GM19324 (cell line): ENCODE data around the gene ATAT1.

ENCODE experiments used
- ATAC-seq: cut with Tn5 transposase; IDR thresholded peaks from one replicate; pipeline ENCODE4 v1.9.1; 2021; ENCODE audit warnings: mild to moderate bottlenecking, moderate library complexity; ENCODE audit not compliant: unreplicated experiment, low FRiP score

Gene ATAT1

DNA sequence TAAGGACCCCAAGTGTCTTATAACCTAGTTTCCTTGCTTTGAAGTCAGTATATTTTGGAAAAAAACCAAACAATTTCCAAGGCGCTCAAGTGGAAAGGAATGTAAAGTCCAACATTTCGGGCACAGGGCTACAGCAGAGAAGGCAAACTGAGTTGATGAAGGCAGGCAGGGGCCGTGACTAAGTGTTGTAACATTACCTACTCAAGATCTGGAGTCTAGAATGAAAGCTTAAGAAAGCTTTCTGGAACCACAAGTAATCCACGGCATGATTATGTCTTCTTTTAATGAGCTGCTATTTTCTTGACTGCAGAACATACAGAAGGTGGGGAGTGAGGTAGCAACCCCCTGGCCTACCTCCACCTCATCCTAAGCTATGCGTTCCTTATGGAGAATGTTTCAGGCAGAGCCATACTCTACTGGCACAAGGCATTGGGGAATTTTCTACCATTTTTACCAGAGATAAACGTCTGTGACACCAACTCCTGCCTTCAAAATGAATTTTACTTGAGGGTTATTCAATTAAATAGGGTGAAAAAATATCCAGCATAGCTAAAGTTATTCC is 13.9 kb upstream of the ATAT1 start:
- no peak for ATAC-seq

DNA sequence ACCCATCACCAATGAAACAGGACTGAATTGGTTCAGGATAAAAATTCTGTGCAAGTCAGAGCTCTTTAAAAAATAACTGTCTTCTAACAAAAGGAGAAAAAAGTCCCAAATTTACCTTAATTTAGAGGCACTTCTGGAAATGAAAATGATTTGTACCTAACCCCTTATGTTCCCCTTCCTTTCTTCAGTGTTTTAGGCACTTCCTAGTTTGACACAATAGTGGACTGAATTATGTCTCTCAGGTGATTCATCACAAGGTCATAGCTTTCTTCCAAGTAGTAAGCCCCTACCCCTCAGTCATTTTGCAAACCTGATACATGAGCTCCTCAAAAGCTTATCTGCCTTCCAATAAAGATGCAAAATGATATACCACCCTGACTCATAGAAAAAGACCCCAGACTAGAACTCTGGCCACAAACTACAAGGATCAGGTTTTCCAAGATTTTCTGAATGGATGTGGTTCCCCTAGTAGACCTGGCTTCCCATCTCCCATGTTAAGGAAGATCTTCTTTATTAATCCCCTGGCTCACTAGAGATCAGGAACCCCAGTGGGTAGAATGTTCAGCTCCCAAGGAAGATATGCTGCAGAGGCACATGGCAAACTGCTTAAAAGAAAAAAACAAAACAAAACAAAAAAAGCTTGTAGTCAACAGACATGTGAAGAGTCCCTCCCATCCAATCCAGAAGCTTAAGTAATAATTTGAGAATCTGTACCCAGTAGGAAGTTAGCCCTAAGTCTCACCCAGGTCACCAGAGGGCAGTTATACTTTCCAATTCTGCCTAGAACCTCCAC is 13.2 kb upstream of the ATAT1 start:
- no peak for ATAC-seq

DNA sequence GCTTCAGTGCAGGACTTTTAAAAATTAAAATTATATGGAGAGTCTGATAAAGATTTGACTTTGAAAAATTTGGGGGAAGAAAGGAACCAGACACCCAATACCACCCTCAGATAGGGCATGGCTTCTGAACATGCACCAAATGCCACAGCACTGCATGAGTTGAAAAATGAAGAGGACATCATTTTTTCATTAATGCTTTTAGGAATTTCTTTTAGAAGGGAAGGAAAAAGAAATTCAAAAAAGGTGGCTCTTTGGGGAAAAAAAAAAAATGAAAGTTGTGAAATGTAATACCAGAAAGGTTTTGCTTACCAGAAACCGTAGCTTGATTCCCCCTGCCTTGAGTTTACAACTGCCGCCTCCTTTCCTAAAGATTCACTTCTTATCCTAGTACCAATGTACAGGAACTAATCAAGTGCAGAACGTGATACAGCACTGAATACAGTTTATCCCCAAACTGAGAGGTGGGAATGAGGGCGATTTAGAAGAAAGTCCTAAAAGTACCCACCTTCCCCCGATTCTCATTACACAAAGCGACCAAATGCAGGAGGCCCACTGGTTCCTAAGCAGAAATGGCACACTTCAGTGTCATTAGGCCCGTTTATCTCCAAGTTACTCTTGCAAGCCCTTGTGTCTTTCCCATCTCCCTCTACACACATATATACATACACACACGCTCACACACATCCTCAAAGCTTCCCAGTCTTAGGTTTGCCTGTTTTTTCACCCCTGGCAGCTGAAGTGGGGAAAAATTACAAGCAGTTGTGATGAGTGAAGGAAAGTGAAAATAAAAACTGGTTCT is 12.4 kb upstream of the ATAT1 start:
- ATAC-seq: no peak

DNA sequence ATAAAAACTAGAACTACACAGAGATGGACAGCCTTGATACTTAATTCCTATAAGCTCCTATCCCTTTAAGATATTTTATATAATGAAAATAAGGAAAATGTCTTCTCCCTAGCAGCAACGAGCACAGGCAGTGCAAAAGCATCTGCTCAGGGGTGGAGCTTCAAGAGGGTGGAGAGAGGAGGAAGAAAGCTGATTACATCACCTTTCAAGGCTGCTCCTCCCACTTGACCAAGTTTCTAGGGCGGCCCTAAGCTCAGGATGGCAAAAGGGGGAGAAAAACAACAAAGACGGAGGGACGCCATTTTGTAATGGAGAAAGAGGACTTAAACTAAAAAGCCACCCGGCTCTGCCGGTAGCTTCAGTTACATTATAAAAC is 11.8 kb upstream of the ATAT1 start:
- peak; percentile 24 for ATAC-seq

DNA sequence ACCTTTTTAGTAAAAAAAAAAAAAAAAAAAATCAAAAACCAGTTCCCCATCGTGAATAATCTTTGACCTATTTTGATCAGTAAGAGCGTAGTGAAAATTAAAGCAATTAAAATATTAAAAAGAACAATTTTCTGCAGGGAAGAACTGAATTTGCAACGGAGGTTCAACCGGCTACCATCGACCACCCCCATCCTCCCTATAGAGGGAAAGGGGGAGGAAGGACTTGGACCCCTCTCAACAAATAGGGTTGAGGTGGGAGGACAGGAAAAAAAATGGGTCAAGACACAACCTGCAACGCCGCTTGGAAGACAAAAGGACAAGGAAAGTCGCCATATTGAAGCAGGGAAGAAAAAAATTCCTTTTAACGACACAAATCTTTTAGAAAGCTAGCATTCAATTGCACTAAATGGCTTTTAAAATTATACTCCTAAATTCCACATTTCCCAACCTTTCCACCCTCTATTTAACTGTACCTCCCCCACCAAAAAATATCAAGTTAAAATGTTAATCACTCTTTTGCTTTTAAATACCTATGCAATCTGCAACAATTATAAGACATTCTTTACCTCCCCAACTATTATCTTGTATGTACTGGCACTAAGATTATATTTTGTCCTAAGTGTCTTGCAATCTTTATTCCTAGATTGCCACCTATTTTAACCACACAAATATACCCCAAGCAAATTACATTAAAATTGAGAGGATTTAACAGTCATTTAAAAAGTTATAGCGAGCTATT is 11.3 kb upstream of the ATAT1 start:
- no peak for ATAC-seq

DNA sequence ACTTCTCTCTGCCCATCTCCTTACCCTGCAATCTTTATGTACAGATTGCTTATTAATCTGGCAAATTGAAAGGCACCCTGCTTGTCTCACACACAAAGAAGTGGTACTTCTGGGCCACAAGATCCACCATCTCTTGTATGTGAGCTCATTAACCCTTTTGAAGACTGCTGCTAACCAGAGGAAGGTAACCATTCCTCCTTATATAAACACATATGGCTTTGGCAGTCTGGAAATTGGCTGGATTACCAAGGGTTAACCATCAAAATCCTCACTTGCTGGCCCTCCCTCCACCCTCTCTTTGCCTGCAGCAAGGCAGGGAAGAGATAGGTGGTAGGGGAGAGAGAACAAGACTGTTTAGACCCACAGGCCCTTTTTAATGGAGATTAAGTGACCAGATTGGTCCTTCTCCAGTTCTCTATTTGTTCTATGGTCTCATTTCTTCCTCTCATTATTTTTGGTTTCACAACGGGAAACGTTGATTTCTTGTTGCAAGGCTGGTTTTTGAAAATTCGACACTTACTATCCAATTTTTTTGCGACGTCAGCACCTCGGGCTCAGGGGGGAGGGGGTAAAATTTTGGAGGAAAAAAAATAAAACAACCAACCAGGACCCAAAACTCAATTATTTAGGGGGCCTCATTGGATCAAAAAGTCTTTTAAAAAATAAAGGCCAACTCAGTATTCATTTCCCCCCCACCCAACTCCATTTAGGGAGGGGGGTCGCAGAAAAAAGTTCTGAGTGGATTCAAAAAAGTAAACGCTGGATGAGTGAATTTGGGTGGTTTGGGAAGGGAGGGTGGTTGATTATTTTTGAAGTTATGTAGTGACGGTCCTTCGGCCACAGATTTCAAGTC is 10.5 kb upstream of the ATAT1 start:
- ATAC-seq: no peak

DNA sequence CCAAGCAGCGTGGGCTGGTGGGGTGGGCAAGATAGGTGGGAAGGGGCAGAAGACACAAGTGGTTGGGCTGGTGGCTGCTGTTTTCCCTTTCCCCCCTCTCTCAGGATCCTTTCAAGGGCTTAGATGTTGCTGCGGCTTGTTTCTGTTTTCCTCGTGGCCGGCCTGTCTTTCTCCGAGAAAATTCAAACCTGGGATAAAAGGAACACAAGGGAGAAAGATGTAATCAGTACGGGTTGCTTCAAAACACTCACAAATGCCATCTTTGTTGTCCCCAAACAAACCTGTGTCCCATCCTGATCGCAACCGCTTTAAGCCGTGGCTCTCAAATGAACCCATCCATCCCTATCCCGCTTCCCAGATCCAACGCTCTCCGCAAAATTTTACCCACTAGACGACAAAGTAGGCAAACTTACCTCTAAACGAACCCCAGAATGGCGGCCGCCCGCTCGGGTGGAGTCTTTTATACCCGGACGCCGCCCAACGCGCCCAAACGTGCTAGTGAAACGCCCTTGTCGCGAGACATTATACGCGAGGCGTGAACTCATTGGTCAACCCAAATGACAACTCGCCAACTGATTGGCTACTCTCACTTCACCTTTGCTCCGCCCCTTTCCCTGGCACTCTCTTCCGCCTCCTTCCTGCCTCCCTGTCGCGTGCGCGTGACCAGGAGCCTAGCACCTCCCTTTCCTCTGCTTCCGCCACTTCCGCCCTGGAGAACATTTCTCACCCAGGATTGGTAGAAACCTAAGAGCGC is 9.7 kb upstream of the ATAT1 start, which contains the start of gene PPP1R10:
TSS of gene PPP1R10 (minus strand) at position 433 of the 754 bp plus-strand sequence. CDS start 7,299 bp downstream, outside the sequence.
- ATAC-seq: peak; percentile 91

DNA sequence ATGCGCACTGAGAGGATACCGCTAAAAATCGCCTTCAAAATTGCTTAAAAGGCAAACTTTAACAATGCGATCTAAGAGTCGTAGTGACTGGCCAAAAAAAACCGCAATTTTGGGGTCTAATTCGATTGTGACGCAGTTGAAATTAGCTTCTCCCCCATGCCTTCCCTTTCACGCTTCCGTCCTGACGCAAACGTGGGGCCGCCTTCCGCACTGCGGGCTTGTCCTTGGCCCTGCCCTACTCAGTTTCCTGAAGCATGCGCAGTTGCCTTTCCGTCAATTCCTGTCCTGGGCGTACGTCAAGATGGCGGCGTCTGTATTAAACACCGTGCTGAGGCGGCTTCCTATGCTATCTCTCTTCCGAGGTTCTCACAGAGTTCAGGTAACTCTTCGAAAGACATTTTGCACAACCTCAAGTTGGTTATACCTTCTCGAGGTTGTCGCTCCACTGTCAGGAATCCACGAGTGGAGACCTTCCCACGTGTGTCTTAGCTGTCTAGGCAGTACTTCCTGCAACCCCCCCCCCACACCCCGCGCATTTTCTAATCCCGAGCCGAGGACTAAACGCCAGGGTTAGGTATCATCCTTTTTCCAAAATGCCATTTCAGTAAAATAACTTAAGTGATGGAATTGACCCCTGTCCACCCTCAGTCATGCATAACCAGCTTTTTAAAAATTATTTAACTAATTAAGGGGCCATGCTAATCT is 9.0 kb upstream of the ATAT1 start, which contains the start of gene MRPS18B:
TSS of gene MRPS18B (plus strand) at position 276 of the 705 bp plus-strand sequence. CDS start at position 302, 26 bp downstream.
- ATAC-seq: peak; percentile 83

DNA sequence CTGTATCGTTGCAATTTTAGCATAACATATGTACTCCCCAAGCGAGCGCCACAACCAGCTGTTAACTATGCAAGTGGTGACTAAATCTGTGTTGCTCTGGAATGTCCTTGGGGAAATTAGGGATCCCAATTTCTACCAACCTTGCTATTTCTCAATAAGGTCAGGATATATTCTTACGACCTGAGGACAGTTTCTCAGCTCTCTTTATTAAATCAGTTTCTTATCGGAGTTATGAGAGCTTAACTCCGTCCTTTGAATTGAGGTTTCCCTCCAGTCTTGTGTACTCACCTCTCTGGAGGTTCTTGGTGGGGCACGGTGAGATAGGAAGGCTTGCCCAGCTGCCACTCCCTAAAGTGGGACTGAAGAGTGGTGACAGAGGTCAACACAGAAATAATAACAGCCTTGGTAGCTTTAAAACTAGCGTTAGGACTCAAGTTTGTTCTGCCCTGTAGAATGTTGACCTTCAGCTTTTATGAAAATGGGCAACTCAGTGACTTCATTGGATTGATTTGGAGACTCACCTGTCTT is 8.3 kb upstream of the ATAT1 start:
- ATAC-seq: no peak

DNA sequence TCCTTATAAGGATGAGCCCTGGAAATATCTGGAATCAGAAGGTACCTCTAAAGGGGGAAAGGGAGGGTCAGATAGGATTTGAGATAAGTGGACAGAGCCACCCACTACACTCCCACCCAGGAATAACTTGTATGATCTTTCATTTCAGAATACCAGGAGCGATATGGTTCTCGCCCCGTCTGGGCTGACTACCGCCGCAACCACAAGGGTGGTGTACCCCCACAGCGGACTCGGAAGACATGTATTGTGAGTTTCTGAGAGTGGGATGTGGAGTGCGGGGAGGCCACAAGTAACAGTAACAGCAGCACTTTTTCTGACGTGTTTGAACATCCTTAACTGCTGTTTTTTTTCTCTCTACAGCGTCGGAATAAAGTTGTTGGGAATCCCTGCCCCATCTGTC is 7.1 kb upstream of the ATAT1 start:
- no peak for ATAC-seq

DNA sequence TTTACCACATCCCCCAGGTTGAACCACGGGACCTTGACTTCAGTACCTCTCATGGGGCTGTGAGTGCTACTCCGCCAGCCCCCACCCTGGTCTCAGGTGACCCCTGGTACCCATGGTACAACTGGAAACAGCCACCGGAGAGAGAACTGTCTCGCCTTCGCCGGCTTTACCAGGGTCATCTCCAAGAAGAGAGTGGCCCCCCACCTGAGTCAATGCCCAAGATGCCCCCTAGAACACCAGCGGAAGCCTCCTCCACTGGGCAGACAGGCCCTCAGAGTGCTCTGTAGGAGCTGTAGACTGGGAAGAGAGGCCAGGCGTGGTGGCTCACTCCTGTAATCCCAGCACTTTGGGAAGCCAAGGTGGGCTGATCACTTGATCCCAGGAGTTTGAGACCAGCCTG is 1.2 kb upstream of the ATAT1 start:
- ATAC-seq: no peak

DNA sequence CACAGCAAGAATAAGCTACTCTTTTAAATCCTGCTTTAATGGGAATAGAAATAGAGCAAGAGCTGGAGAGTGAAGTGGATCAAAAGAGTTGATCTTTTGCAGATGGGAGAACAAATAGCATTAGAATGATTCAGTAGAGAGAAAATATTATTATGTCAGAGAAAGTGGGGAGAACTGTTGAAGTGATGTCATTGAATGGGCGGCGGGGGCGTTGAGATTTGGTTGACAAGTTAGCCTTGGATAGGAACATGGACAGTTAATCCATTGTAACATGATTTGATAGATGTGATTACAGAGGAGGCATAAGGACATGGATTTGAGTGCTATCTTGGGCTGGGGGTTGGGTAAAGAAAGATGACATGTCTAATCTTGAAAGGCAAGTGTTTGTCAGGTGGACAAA is 9.2 kb downstream of the ATAT1 start:
- ATAC-seq: no peak

DNA sequence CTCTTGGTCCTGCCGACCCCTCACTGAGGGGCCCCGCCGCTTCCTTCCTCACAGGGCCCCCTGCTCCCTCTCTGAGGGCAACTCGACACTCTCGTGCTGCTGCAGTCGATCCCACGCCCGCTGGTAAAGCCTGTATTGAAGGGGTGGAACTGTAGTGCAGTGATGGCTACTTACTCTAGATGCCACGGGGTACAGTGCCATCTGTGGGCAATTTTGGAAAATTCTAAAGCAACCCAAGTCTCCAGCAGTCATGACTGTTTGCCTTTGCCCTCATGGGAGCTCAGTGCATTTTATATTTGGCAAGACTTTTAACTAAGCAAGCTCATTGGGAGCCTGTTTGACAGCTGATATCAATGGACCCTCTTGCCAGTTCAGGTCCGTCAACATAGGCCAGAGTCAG is 13.8 kb downstream of the ATAT1 start:
- no peak for ATAC-seq

DNA sequence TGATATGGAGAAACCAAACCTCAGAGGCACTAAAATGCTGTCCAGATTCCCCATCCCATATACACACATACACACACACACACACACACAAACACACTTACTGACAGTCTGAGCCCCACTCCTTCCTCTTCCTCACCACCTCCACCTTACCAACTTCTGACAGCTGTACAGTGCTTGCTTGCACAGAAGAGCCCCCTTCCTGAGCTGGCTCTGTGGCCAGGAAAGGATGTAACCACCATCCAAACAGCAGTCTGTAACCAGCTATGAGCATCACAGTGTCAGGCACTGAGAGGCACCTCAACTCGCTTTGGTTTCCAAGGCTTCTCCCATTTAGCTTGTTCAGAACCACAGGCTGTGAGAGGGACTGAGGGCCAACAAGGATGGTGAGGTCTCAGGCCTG is 14.4 kb downstream of the ATAT1 start:
- ATAC-seq: no peak

DNA sequence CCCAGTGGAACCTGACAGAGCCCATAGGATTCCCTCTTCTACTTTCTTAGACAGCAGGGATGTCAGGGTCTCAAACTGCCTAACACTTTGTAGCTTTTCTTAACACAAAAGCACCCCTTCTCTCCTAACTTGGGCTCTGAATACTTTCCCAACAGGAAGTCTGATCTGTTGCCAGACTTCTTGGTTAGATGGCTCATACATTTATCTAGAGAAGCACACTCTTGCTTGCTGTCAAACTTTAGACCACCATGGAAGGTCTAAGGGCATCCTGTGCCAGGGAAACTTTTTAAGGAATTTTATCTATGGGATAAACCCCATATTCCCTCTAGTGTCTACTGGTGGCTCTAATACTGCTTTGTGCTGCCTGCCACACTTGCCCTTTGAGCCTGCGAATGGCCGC is 17.0 kb downstream of the ATAT1 start:
- no peak for ATAC-seq

DNA sequence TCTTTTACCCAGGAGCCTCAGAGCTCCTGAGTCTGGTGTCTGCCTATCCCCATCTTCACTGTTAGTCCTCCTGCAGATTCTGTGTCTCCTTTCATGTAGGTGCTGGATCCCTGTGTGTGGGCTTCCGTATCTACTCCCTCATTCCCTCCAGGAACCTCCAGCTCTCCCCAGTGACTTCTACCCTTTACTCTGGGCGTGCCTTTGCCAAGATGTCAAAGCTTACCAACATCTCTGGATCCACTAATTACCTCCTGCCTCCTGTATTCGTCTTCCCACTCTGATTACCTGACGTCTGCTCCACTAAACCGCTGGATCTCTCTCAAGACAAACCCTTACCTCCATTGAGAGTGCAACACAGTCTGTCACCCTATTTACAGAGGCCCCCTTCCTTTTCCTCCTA is 18.1 kb downstream of the ATAT1 start:
- ATAC-seq: no peak

DNA sequence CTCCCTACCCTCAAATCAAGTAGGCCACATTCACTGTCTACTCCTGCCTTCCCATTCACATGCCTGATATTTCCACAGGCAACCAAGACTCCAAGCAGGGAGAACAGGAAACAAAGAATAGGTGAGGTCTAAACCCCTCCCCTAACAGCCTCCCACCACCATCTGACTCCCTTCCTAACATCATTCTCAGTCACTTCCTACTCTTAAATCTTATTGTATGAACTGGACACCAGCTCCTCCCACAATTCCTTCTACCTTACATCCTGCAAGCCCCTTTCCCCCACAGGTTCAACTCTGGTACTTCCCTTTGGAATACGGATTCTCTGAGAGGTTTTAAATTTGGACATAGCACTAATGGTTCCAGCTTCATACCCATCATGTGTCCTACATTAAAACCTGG is 19.3 kb downstream of the ATAT1 start:
- no peak for ATAC-seq
